Activated T-cell treated with anti-CD3 and anti-CD28 coated beads for 1 hour (primary cell): ENCODE data around the gene MBD3L5.
"Not testable (repeated sequence)": the region's sequence is repeated elsewhere in the genome, so short reads cannot be mapped to it uniquely, and the experiment has no call there.

Experiments
- DNase-seq: peaks from one replicate; pipeline ENCODE4 v3.0.0-alpha.2; 2020; ENCODE audit warnings: low read depth

The MBD3L5 gene

GRCh38 chr19:7030278-7030677 lies at the start of gene MBD3L5:
Gene MBD3L5, plus strand, starts transcription at chr19:7030578. Its CDS starts 34 bp downstream, at chr19:7030612.
- not testable (repeated sequence) for DNase-seq

GRCh38 chr19:6983448-6983847 lies 46.9 kb upstream of the MBD3L5 start:
- DNase-seq, result no peak

GRCh38 chr19:6987850-6988249 lies 42.5 kb upstream of the MBD3L5 start:
- no peak for DNase-seq

GRCh38 chr19:6988257-6988656 lies 42.1 kb upstream of the MBD3L5 start:
- DNase-seq, result no peak

GRCh38 chr19:6995054-6995453 lies 35.3 kb upstream of the MBD3L5 start:
- no peak for DNase-seq

- DNase-seq, result no peak
These were observed 33.6 kb upstream of the MBD3L5 start for GRCh38 chr19:6996810-6997209.

GRCh38 chr19:6997679-6998445 lies 32.5 kb upstream of the MBD3L5 start:
- no peak for DNase-seq

- no peak for DNase-seq
These were observed 30.4 kb upstream of the MBD3L5 start for GRCh38 chr19:6999933-7000332.

- DNase-seq, result no peak
These were observed 30.0 kb upstream of the MBD3L5 start for GRCh38 chr19:7000333-7000732.

GRCh38 chr19:7000816-7001215 lies 29.6 kb upstream of the MBD3L5 start:
- no peak for DNase-seq

- DNase-seq, result no peak
These were observed 26.0 kb upstream of the MBD3L5 start for GRCh38 chr19:7004313-7004931.

- no peak for DNase-seq
These were observed 24.2 kb upstream of the MBD3L5 start for GRCh38 chr19:7006135-7006704.

- DNase-seq, result no peak
These were observed 22.5 kb upstream of the MBD3L5 start for GRCh38 chr19:7007859-7008258.

GRCh38 chr19:7010722-7011593 lies 19.4 kb upstream of the MBD3L5 start:
- no peak for DNase-seq

- DNase-seq, result no peak
These were observed 16.7 kb upstream of the MBD3L5 start for GRCh38 chr19:7013678-7014077.

- DNase-seq, result no peak
These were observed 11.6 kb upstream of the MBD3L5 start for GRCh38 chr19:7018828-7019227.

- DNase-seq, result not testable (repeated sequence)
These were observed 9.0 kb upstream of the MBD3L5 start, which contains the start of gene MBD3L2B for GRCh38 chr19:7021331-7021730. Gene MBD3L2B, minus strand, starts transcription at chr19:7021431. Its CDS starts 34 bp downstream, at chr19:7021397.

GRCh38 chr19:7028790-7029189 lies 1.6 kb upstream of the MBD3L5 start:
- DNase-seq, result not testable (repeated sequence)

- DNase-seq, result not testable (repeated sequence)
These were observed 9.7 kb downstream of the MBD3L5 start, which contains the start of gene MBD3L4 for GRCh38 chr19:7040079-7040478. Gene MBD3L4, minus strand, starts transcription at chr19:7040179. Its CDS starts 35 bp downstream, at chr19:7040144.

- not testable (repeated sequence) for DNase-seq
These were observed 11.2 kb downstream of the MBD3L5 start for GRCh38 chr19:7041563-7041962.

GRCh38 chr19:7049021-7049420 lies 18.6 kb downstream of the MBD3L5 start, which contains the start of gene MBD3L2:
Gene MBD3L2, plus strand, starts transcription at chr19:7049321. Its CDS starts 53 bp downstream, at chr19:7049374.
- not testable (repeated sequence) for DNase-seq

- not testable (repeated sequence) for DNase-seq
These were observed 21.0 kb downstream of the MBD3L5 start for GRCh38 chr19:7051421-7051820.
